8988T (cell line): Measurements from ENCODE around the gene SLC5A10.
A peak's percentile ranks its signal among the peaks of the same experiment; 100 is the strongest.
"Not testable (repeated sequence)": the region's sequence is repeated elsewhere in the genome, so short reads cannot be mapped to it uniquely, and the experiment has no call there.

ENCODE experiments used
- DNase-seq: peaks from one replicate; pipeline ENCODE4 v3.0.0; 2011

Gene SLC5A10

DNA sequence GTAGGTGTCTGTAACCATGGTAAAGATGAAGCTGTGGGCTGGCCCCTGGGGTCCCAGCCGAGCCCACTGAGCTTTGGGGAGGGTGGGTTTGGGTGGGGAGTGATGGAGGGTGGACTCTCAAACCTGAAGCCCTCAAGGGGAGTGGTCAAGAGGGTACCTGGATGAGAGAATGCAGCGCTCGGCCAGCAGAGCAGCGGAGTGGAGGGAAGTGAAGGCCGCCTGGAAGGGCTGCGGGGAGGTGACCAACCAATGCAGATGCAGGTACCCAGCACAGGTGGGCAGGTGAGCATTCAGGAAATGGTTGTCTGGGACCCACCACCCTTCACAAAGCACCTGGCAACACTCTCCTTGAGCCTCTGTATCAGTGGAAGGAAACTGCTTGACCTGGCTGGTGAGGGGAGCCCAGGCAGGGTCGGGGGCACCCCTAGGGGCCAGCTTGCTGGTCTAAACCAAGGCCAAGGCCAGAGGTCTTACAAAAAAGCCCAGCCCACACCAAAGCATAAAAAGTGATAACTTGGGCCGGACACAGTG is 3.4 kb upstream of the SLC5A10 start:
- DNase-seq, result no peak

DNA sequence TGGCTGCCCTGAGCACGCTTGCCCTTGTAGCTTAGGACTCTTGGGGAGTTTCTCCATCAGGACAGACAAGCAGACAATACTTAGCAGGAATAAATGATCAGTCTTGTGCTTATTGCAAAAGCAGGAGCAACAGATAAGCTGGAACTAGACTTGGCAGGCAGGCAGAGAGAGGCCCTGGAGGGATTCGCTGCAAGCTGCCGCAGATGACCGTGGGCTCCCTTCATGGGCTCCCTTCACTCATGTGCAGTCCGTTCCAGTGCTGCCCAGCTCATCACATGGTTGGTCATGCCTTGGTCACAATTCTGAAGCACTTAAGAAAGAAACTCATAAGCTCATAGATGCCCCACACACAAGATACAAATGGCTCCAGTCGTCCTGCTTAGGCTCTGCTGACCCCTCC is 2.4 kb upstream of the SLC5A10 start:
- DNase-seq, result no peak

DNA sequence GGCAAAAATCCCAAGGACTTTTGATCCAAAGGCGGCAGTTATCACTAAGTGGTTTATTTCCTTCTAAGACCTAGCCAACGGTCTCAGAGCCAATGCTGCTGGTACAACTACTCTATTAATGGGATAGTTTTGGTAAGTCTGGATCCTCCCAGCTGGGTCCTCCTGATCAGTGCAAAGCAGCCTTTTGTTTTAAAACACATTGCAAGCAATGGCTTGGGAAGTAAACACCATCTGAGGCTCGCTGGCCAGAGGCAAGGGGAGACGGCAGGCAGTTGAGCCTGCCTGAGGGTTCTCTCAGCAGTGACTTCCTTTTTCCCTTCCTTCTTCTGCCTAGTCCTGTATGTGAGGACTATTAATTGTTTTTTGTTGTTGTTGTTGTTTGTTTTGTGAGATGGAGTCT is 1.6 kb upstream of the SLC5A10 start:
- DNase-seq, result no peak

DNA sequence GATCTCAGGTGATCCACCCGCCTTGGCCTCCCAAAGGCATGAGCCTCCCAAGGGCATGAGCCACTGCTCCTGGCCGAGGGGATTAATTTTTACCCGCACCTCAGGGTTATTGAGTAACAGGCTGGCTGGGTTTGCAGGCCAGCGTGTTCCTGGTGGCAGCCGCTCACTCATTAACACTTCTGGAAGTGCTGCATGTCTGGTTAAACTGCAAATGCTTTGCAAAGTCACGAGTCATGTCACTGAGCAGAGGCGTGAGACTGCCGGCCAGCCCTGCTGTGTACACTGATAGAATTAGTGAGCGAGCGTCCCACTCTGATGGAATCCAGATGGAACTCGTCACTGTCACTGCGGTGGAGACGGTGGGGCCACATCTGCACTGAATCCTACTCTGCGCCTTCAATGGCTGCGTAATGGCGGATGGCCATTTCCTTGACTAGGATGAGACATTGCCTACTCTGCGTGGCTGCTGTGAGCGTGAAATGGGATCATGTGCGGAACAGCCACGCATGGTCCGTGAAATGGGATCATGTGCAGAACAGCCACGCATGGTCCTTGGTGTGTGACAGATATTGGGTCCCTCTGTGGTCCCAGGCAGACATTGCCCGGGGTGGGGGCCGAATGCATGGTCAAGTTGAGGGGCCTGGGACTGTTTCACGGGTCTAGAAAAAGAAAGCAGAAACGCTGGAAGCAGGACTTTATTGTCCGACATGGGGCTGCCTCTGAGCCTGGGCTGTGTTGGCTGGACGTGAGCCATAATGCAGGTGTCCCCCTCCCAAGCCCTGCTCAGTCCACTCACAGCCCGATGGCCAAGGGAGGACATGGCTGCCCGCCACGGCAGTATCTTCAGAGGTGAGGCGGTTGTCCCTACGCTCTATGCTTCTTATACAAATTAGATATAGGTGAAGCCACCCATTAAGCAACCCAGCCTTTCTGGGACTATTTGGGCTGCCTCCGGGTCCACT is 740 bp upstream of the SLC5A10 start:
- no peak for DNase-seq

DNA sequence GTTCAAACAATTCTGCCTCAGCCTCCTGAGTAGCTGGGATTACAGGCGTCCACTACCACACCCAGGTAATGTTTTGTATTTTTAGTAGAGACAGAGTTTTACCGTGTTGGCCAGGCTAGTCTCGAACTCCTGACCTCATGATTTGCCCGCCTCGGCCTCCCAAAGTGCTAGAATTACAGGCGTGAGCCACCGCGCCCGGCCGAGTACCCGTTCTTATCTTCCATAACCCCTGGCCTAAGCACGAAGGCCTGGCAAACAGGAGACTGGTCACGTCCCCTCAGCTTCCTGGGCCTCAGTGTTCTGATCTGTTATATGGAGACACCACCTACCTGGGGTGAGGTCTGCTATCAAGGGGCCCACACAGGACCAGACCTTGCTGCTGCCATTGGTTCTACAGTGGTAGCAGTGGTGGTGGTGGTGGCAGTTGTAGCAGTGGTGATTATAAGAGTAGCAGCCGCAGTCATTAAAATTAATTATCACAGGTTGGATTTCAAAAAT is 1.3 kb downstream of the SLC5A10 start:
- no peak for DNase-seq

DNA sequence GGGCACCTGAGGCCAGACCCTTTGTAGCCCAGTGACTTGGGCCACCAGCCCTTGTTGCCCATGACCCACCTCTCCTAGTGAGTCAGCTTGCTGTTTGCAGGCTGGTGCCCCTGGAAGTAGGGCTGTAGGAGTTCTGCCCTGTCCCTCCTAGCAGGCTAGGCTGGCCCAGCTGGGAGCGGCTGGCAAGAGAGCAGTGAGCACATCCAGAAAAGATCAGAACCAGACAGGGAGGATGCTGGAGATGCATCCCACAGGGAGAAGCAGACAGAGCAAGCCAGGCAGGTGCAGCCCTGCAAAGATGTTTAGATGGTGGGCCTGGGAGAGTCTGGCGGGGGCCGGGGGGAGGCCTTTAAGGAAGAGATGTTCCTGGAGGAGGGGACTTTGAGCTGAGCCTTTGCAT is 2.4 kb downstream of the SLC5A10 start:
- DNase-seq, result no peak

DNA sequence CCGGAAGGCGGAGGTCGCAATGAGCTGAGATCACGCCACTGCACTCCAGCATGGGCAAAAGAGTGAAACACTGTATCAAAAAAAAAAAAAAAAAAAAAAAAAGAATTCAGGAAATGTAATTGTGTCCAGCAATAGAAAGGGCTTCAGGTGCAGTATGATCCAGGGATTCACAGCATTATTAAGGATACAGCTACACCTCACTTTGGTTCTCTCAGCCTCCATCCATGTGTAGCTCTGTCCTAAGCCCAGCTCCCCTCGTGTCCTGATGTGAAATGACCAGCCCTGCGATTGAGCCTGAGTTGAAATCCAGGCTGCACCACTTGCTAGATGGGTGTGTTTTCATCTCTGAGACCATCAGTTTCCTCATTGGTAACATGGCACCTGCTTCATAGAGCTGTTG is 3.0 kb downstream of the SLC5A10 start:
- no peak for DNase-seq

DNA sequence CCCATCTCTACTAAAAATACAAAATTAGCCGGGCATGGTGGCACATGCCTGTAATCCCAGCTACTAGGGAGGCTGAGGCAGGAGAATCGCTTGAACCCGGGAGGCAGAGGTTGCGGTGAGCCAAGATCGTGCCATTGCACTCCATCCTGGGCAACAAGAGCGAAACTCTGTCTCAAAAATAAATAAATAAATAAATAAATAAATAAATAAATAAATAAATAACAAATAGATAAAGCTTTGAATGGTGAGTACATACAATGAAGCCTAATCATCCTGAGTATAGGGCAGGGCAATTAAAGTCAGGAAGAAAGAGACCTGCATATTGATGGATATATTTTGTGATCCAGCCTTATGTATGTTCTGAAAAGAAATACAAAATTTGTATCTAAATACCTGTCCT is 4.1 kb downstream of the SLC5A10 start:
- DNase-seq, result not testable (repeated sequence)

DNA sequence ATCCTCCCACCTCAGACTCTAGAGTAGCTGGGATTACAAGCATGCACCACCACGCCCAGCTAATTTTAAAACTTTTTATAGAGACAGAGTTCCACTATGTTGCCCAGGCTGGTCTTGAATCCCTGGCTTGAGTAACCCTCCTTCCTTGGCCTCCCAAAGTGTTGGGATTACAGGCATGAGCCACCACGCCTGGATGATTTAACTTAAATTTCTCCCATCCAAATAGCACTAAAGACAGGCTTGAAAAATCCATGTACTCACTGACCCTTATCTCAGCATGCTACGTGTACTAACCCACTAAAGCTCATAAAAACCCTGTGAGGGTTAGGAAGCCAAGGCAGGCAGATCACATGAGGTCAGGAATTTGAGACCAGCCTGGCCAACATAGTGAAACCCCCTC is 4.6 kb downstream of the SLC5A10 start:
- DNase-seq, result no peak

DNA sequence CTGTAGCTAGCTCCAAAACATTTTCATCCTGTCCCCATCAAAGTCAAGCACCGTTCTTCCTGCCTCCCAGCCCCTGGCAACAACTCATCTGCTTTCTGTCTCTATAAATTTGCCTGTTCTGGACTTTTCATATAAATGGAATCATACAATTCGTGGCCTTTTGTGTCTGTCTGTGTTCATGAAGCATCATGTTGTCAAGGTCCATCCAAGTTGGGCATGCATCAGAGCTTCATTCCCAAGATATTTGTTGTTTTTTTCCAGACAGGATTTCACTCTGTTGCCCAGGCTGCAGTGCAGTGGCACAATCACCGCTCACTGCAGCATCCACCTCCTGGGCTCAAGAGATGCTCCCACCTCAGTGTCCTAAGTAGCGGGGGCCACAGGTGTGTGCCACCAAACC is 5.9 kb downstream of the SLC5A10 start:
- no peak for DNase-seq

DNA sequence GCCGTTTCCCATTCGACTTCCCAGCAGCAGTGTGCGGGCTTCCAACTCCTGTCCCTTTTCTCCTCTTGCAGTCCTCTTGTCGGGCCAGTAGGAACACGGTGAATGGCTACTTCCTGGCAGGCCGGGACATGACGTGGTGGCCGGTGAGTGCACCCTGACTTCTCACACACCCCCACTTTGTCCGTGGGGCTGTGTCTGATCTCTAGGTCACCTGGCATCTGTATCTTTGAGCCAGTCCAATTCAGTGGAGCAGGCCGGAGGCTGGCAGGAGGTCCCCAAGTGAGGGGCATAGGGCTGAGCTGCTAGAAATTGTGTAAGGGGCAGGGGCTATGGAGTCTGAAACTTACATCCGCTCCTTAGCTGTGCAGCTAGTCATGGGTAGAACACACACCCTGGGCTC is 6.6 kb downstream of the SLC5A10 start:
- DNase-seq, result no peak

DNA sequence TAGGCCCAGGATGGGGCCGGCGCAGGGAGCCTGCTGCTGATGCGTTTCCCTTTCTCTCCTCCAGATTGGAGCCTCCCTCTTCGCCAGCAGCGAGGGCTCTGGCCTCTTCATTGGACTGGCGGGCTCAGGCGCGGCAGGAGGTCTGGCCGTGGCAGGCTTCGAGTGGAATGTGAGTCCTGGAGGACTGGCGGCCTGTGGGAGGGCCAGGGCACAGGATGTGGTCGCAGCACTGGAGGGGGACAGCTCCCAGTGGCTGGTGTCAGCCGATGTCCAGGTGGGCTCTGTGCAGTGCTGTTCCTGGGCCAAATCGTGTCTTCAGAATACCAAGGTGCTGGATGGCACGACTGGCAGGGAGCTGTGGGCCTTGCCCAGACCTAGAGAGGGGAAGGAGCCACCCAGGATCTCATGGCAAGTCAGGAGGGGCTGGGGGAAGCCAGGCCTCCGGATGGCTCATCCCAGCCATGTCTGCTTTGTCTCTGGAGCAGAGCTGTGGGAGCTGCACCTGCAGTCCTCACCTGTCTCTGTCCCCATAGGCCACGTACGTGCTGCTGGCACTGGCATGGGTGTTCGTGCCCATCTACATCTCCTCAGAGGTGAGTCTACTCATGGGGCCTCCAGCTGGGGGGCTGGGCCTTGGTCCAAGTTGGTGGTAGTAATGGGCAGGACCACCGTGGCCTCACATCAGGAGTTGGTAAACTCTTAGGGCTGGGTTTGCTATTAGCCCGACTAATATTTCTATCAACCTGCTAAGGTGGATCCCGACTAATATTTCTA is 7.3 kb downstream of the SLC5A10 start:
- DNase-seq, result peak; percentile 10

DNA sequence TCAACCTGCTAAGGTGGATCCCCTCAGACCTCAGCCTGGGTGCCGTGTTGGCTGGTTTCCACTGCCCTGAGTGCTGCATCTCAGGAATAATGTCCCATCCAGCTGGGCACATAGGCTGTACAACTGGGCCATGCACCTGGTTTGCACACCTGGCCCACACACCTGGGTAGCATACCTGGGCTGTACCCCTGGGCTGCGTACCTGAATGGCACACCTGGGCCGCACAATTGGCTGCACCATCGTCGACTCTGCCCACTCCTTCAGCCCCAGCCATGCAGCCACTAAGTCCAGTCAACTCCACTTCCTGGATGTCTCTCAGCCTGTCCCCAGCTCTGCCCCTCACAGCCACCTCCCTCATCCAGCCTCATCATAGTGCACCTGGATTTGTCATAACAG is 7.9 kb downstream of the SLC5A10 start:
- peak; percentile 11 for DNase-seq

DNA sequence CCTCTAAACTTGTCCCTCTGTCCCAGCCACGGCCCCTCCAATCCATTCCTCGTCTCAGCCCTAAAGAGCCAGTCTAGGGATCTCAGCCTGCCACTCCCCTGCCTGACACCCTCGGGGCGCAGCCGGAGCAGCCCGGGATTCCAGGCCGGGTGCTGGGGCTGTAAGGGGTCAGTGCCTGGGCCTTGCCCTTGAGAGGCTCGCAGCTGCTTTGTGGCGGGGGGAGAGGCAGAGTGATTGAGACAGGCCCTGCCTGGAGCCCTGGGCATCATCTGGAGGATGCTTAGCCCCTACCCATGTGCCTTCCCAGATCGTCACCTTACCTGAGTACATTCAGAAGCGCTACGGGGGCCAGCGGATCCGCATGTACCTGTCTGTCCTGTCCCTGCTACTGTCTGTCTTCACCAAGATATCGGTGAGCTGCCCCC is 8.3 kb downstream of the SLC5A10 start:
- no peak for DNase-seq

DNA sequence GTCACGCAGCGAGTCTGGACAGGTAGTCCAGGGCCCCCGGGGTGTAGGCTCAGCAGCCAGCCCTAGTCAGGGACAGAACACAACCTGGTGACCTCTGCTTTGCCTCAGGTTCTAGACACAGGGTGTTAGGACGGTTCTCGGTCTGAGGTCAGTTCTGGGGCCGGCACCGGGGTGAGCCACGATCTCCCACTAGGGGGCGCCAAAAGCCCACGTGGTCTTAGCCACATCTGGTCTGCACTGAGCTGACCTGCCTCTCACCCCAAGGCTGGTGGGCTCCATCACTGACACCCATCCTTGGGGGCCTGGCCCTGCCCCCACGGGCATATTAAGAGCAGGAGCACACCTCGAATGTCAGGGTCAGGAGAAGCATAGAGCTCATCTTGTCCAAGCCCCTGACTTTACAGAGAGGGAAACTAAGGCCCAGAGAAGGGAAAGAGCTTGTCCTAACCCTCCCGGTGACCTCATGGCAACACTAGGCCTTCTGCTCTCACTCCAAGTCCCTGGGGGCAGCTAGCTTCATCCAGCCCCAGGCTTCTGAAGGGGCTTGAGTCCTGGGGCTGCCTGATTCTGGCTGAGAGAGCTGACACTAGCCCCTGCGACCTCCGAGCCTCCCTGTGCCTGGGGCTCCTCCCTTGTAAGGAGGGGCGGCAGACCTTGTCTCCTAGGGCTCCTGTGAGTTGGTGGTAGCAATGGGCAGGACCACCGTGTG is 9.0 kb downstream of the SLC5A10 start:
- DNase-seq, result peak; percentile 76

DNA sequence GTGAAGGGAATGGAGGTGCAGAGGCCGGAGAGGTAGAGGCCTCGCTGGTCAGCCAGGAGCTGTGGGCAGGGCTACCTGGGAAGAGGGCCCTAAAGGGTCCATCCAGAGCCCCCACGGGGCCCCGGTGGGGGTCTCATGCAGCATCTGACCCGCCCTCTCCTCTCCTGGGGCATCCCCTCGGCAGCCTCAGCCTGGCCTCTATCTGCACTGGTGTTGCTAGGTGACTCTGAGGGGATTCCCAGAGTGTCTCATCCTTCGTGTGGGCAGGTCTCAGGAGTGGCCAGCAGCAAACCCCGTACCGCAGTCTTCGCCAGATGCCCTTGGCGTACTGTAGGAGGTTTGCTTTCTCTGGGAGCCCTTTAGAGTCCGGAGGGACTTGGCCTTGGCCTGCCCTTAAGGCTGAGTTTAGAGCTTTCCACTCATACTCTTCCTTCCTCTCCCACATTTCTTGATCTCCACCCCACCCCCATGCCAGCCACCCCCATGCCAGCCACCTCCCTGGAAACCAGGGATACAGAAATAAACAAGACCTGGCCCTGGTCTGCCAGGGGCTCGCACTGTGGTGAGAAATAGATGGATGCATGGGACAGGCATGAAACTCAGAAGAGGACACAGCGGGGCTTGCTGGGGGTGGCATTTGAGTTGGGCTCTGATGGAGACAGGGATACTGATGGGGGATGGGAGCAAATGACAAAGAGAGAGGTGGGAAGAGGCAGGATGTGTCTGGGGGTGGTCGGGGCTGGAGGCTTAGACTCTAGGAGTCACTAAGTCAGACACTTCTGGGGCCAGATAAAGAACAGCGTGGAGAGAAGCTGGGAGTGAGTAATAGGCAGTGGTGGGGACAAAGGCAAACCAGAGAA is 9.9 kb downstream of the SLC5A10 start:
- peak; percentile 1 for DNase-seq

DNA sequence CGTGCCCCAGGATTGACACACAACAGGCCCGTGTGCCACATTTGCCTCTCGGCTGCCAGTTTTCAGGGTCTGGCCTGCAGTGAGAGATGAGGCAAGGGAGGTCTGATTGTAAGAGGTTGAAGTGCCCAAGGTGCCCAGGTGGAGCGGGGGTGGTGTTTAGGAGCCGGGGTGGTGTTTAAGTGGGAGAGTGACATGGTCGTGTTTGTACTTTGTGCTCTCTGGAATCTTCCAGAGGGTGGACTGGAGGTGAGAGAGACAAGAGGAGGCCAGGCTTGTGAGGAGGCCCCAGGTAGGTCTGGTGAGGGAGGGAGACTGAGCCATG is 10.5 kb downstream of the SLC5A10 start:
- peak; percentile 3 for DNase-seq

DNA sequence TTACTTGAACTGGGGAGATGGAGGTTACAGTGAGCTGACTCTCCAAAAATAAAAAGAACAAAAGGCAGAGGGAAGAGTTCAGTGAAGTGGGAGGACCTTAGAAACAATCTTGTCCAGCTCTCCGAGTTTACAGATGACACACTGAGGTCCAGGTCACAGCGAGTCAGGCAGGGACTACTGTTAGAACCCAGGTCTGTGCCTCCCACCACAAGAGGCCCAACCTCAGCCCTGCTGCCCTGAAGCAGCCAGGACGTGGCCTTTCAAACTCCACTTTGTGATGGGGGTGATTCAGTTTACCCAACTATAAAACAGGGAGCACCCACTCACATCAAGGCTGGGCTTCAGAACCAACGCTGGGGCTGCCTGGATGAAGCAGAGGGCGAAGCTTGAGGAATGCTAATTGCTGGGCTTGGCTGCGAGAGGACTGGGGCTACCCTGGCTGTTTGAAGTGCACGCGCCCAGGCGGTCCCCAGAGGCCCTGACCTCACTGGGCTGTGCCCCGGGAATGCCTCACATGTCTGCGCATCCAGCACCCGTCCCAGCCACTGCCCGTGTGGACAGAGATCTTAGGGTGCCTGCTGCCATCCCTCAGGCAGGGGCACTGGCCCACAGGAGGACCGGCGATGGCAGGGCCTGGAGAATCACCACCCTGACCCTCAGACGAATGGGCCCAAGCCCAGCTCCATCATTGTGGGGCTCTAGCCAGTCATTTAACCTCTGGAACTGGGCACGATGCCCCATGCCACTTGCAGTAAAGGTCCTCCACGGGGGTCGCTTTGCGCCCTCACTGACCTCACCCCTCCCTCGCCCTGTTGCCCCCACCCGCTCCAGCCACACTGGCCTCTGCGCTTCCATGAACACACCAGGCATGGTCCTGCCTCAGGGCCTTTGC is 11.4 kb downstream of the SLC5A10 start:
- no peak for DNase-seq

DNA sequence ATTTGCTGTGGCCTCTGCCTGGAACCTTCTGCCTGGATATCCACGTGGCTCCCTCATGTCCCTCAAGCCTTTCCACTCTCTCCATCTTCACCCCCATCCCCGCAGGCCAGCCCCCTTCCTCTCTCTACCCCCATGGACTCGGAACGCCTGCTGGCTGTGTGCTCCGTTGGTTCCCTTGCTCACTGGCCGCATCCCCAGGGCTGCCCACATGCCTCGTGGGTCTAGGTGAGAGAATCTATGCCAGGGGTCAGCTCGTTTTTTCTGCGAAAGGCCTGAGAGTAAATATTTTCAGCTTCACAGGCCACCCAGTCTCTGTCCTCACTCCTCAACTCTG is 12.0 kb downstream of the SLC5A10 start:
- DNase-seq, result no peak

DNA sequence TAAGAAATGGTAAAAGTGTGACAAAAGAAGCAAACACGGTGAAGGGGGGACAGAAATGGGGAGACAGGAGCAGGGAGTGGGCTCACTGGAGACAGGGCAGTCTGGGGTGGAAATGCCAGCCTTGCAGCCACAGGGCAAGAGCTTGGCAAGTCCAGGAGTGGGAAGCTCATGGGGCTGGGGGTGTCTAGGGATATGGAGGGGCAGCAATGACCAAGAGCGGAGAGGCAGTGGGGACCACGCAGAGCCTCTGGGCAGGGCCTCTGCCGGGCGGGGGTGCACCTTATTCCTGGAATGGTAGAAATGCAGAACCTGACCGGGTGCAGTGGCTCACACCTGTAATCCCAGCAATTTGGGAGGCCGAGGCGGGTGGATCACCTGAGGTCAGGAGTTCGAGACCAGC is 12.6 kb downstream of the SLC5A10 start:
- no peak for DNase-seq

DNA sequence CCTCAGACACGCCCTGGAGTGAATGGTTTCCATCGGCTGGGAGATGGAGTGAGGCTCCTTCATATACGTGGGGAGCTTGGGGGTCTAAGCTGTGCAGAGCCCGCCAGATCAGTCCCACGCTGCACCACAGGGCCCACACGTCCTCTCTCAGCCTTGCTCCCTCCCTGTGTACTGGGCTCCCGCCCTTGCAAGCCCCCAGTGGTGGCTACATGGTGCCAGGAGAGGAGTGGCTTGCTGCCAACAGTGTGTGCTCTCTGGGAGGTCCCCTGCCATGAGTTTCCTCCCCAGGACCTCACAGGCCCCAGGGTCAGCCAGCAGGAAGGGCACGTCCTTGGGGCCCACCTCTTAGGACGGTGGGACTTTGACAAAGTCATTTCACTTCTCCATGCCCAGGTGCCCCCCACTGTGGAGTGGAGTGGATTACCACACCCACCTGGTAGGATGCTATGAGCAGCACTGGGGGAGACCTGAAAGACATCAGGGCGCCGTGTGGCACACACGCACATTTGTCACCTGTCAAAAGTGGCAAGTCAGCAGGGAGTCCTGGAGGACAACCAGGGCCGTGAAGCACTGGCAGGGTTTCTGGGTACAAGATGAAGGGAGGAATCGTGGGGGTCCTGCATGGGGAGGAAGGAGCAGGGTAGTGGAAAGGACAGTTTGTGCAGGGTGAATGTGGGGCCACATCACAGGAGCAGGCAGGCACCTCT is 13.7 kb downstream of the SLC5A10 start:
- DNase-seq, result no peak
